ENCODE data around the gene CTPS1.

- TF ChIP-seq CTCF (optimal IDR thresholded peaks at IDR 0.05 in 1 of 3, IDR thresholded peaks at IDR 0.05 in 1 of 3, conservative IDR thresholded peaks at IDR 0.05 in 1 of 3; ENCODE audit: extremely low read depth in 1 of 3, insufficient read depth in 2 of 3, low read length in 3 of 3) = no peak
- no peak for TF ChIP-seq EZH2 (IDR thresholded peaks at IDR 0.05; ENCODE audit: low read length)
Measured at GRCh38 chr1:41019353-41019745, 39.9 kb downstream of the CTPS1 start.

Data from keratinocyte (primary cell).